A673 (cell line): Measurements from ENCODE around the gene RBCK1. TPM values are rescaled to one million over a fixed set of nuclear protein-coding genes. Genes with fewer than 3 reads are reported as not detected.

Experiments
- BruUV-seq: library from RNA; stranded (reverse); fragments of 400-500 nt; replicated peaks from 2 replicates; lab custom pipeline; 2021; lab: Mats Ljungman, UMichigan
- CTCF ChIA-PET: fragments of 300-600 bp; sonication (Branson Sonifier 250); formaldehyde crosslinking; loops from one replicate; lab custom pipeline; 2022; ENCODE audit warnings: antibody characterized with exemption; lab: Charles Lee
- POLR2A ChIA-PET: fragments of 300-600 bp; sonication (Branson Sonifier 250); formaldehyde crosslinking; loops from one replicate; lab custom pipeline; 2022; ENCODE audit warnings: antibody characterized with exemption; ENCODE audit not compliant: low non-redundant PET; lab: Charles Lee
- DNase-seq: peaks from one replicate; pipeline ENCODE4 v3.0.0-alpha.2; 2015; ENCODE audit warnings: low spot score
- H3K27ac ChIP-seq: fragments of 200-600 bp; sonication (generic); 2 replicates; pipeline ENCODE4 v1.5.1; 2016; ENCODE audit warnings: mixed run types, low read depth, mild to moderate bottlenecking, mixed read lengths, antibody characterized with exemption, low read length; ENCODE audit not compliant: poor library complexity, severe bottlenecking
- H3K27me3 ChIP-seq: fragments of 200-600 bp; sonication (generic); replicated peaks from 2 replicates; pipeline ENCODE4 v1.6.1; 2017; ENCODE audit warnings: mixed run types, low read depth, mild to moderate bottlenecking, mixed read lengths, antibody characterized with exemption, low read length; ENCODE audit not compliant: insufficient read depth, poor library complexity
- H3K36me3 ChIP-seq: fragments of 200-600 bp; sonication (generic); 2 replicates; pipeline ENCODE4 v1.6.1; 2016; ENCODE audit warnings: mixed run types, mild to moderate bottlenecking, mixed read lengths, antibody characterized with exemption, low read length; ENCODE audit not compliant: insufficient read depth, poor library complexity, severe bottlenecking
- H3K4me1 ChIP-seq: fragments of 200-600 bp; sonication (generic); 2 replicates; pipeline ENCODE4 v1.6.1; 2017; ENCODE audit warnings: mixed run types, mild to moderate bottlenecking, mixed read lengths, antibody characterized with exemption, low read length; ENCODE audit not compliant: insufficient read depth, poor library complexity, severe bottlenecking
- H3K4me3 ChIP-seq: fragments of 200-600 bp; sonication (generic); 2 replicates; pipeline ENCODE4 v1.5.1; 2016; ENCODE audit warnings: low read depth, mixed run types, mild to moderate bottlenecking, mixed read lengths, low read length; ENCODE audit not compliant: poor library complexity, severe bottlenecking
- H3K9me3 ChIP-seq: fragments of 200-600 bp; sonication (generic); 2 replicates; pipeline ENCODE4 v1.6.1; 2016; ENCODE audit warnings: mixed run types, low read depth, mild to moderate bottlenecking, mixed read lengths, antibody characterized with exemption, low read length; ENCODE audit not compliant: poor library complexity, severe bottlenecking
- CTCF ChIP-seq: fragments of 300-800, 200-600 bp; sonication (generic); conservative IDR thresholded peaks from 2 replicates; pipeline ENCODE4 v1.5.1; 2017; ENCODE audit warnings: low read depth, mild to moderate bottlenecking, antibody characterized with exemption, low read length, moderate library complexity, mixed read lengths
- EZH2 ChIP-seq: fragments of 200-600 bp; sonication (generic); IDR thresholded peaks from 2 replicates; pipeline ENCODE4 v1.6.1; 2017; ENCODE audit warnings: borderline replicate concordance, low read depth, mild to moderate bottlenecking, mixed read lengths, antibody characterized with exemption, low read length; ENCODE audit not compliant: poor library complexity, severe bottlenecking
- intact Hi-C: fragments of 100-400 bp; cut with micrococcal nuclease; formaldehyde crosslinking; loops from one replicate; pipeline ENCODE4 v1.10.0; 2022; ENCODE audit not compliant: unreplicated experiment
- total RNA-seq: library from RNA; stranded (reverse); gene quantifications from 2 replicates; pipeline ENCODE4 v1.2.3, GENCODE V29; 2021

Gene RBCK1
- total RNA-seq, 1 experiment from 2014 or later, result 72.0 TPM

- Histone ChIP-seq H3K36me3 (no peaks in the 10 kb centered on the region), H3K4me1 (peaks cover 33% of the 10 kb centered on the region), H3K27ac (peak overlapping the region; percentile 86), H3K9me3 (no peaks in the 10 kb centered on the region), H3K27me3 (no peaks in the 10 kb centered on the region), H3K4me3 (no peak overlapping the region)
- ChIA-PET CTCF (no interaction called here), POLR2A (no interaction called here)
- intact Hi-C loops, result no loop called here
- TF ChIP-seq EZH2 (no peak), CTCF (no peak)
- peak; percentile 74 for DNase-seq
- BruUV-seq, result no TSS peak
Measured at GRCh38 chr20:373171-373890, 34.8 kb upstream of the RBCK1 start.

- no peaks in the 10 kb centered on the region for H3K36me3 ChIP-seq
- POLR2A ChIA-PET, result interaction anchor here (0.6 to 0.7 kb wide), 2 partner anchors 8 to 375 kb away, joined by 3 to 4 read pairs; no protein-coding TSS in a partner anchor
Measured at GRCh38 chr20:375265-375889, 32.7 kb upstream of the RBCK1 start.

GRCh38 chr20:376089-376488, 32.0 kb upstream of the RBCK1 start:
- Histone ChIP-seq H3K4me3 (no peak overlapping the region), H3K36me3 (no peaks in the 10 kb centered on the region), H3K4me1 (peaks cover 40% of the 10 kb centered on the region), H3K27me3 (no peaks in the 10 kb centered on the region), H3K9me3 (no peaks in the 10 kb centered on the region), H3K27ac (no peak overlapping the region)
- ChIA-PET CTCF (no interaction called here), POLR2A (no interaction called here)
- BruUV-seq, result no TSS peak
- DNase-seq, result no peak
- intact Hi-C loops, result no loop called here
- TF ChIP-seq EZH2, result no peak
- no peak for TF ChIP-seq CTCF

More at GRCh38 chr20:375265-375889, 32.7 kb upstream of the RBCK1 start:
- CTCF ChIA-PET, result no interaction called here
- Histone ChIP-seq H3K4me3 (no peak overlapping the region), H3K27ac (peak overlapping the region; percentile 24), H3K9me3 (no peaks in the 10 kb centered on the region), H3K27me3 (no peaks in the 10 kb centered on the region), H3K4me1 (peaks cover 42% of the 10 kb centered on the region)
- intact Hi-C loops, result no loop called here
- TF ChIP-seq CTCF (no peak), EZH2 (no peak)
- BruUV-seq, result no TSS peak
- no peak for DNase-seq
